ENCODE results near the gene DENND5B.

DNA sequence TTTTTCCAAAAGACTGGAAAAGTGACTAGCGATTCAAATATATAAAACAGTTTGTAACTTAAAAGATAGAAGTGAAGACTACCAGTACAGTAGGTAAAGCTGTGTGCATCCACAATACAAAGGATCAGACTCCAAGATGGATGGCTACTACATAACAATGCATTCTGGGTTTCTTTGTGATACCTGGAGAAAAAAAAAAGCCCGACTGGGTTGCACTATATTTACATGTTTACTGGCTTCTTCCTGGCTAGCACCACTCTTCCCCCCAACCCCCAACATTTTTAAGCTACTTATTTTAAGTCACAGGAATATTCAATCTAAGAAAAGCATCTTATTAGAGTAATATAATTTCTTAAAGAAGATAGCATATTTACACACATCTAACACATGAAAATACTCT lies 203.9 kb downstream of the DENND5B start:
- TF ChIP-seq CTCF (IDR thresholded peaks at IDR 0.05) (no peak), POLR2AphosphoS5 (IDR thresholded peaks at IDR 0.05) (no peak)
